ENCODE data around the gene HLA-DQB1.
"Not testable (repeated sequence)": the region's sequence is repeated elsewhere in the genome, so short reads cannot be mapped to it uniquely, and the experiment has no call there.

HLA-DQB1 gene

DNA sequence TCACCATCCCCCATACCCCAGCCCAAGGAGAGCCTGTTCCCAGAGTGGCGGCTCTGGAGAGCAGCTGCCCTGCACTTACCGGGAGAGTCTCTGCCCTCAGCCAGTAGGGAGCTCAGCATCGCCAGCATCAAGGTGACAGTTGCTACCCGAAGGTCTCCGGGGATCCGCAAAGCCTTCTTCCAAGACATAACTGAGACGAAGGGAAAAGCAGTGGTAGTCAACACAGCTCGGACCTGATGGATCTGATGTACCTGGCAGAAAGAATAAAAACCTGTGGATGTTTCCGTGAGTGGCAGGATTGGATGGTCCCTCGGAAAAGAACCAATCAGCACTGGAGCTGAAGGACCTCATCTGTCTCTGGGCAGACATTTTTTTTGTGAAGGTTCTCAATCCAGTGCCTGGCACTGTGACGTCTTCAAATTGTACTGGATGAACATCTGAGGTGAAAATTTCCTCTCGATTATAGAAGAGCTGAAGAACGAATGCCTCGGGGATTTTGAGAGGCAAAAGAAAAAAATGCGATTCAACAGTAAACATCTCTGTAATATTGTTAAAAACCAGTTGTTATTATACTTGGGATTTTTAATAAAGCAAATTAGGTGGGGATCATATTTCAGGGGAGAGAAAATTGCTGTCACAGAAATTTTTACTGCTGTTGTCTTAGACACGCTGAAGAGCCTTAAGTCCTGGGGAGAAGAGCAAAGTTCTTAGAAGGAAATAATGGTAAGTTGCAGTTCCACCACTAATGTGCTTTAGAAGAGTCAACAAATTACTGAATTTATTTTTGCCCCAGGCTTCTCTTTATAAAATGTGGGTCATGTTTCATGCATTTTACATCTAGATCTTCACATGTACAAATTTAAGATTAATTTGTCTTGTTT is at the start of gene HLA-DQB1:
Gene HLA-DQB1 (minus strand): TSS at position 238 of the 881 bp plus-strand sequence. CDS start 50 bp downstream, at position 188.
- DNase-seq (ENCODE audit: low spot score) = peak; percentile 43

GRCh38 chr6:32713241-32713640 is 46.8 kb upstream of the HLA-DQB1 start:
- DNase-seq (ENCODE audit: low spot score) = no peak

DNA sequence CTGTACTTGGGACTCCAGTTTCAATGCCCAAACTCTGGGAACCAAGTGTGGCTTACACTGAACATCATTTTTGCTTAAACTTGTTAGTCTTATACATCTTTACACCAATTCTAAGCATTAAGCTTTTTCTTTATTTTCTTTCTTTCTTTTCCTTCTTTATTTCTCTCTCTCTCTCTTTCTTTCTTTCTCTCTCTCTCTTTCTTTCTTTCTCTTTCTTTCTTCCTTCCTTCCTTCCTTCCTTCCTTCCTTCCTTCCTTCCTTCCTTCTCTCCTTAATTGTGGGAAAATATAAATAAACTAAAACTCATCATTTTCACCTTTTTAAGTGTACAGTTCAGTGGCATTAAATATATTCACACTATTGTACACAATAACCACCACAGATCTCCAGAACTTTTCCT is 43.2 kb upstream of the HLA-DQB1 start:
- DNase-seq (ENCODE audit: low spot score) = no peak

- not testable (repeated sequence) for DNase-seq (ENCODE audit: low spot score)
These were observed 38.7 kb upstream of the HLA-DQB1 start for GRCh38 chr6:32705164-32705563.

DNA sequence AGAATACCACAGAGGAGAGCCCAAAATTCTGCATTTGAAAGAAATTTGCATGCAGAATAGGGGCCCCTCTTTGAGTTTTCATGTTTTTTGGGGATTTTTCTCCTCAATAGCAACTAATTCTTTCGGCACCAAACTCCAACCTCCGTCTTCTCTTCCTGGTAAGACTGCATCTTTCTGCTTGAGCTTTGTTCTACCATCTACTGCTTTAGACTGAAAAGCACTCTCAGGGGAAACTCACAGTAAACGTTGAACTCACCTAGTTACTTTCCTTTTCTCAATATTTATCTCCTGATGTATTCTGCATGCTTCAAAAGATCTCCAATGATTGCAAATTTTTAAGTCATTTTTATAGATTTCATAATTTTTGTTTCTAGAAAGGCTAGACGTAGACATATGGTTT is 36.9 kb upstream of the HLA-DQB1 start:
- no peak for DNase-seq (ENCODE audit: low spot score)

GRCh38 chr6:32700391-32701040 is 34.1 kb upstream of the HLA-DQB1 start:
- peak; percentile 61 for DNase-seq (ENCODE audit: low spot score)

- no peak for DNase-seq (ENCODE audit: low spot score)
These were observed 30.6 kb upstream of the HLA-DQB1 start for GRCh38 chr6:32697031-32697430.

DNA sequence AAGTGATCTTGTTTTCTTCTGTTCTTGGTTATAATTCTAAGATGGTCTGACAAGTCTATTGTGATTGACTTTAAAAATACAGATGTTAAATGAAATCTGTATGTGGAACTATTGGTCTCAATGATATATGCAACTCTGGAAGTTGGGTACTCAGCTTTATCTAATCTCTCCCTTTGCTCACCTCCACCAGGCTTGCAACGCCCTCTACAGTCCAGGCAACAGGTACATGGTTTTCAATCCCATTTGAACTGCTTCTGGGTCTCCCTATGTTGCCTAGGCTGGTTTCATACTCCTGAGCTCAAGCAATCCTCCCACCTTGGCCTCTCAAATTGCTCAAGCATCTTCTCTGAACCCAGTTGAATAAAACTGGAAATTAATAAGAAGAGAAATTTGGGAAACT is 25.6 kb upstream of the HLA-DQB1 start:
- no peak for DNase-seq (ENCODE audit: low spot score)

GRCh38 chr6:32689531-32690501 is 23.4 kb upstream of the HLA-DQB1 start:
- DNase-seq (ENCODE audit: low spot score) = no peak

DNA sequence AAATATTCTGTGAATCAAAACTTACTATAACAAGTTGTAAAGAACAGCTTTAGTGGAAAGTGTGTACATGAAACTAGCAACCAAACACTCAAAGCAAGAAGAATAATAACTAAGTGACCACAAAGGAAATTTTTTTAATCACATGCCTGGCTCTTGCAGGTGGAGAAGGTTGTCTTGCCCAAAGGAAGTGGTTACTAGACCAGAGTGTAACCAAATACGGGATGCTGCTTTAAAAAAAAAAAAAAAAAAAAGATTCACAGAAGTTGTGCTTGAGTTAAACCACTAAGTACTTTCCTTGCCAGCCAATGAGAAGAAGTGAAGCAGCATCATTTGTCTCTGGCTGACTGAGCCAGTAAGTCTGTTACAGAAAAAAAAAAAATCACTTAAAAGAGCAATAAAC is 19.1 kb upstream of the HLA-DQB1 start:
- no peak for DNase-seq (ENCODE audit: low spot score)

DNA sequence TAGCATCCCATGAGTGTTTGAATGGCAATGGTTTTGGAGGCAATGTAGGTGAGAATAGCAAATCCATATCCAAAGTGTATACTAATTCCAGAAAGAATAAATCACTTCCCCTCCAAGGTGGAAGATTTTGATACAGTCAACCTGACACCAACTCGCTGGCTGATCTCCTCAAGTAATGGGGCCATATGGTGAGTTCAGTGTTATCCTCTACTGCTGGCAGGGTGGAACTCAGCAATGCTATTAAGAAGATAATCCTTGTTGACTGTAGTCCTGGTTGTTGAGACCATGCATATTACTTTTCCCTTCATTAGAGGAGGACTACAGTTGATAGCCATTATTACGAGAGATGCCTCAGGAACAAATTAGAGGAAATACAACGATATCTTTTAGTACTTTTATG is 17.8 kb upstream of the HLA-DQB1 start:
- no peak for DNase-seq (ENCODE audit: low spot score)

DNA sequence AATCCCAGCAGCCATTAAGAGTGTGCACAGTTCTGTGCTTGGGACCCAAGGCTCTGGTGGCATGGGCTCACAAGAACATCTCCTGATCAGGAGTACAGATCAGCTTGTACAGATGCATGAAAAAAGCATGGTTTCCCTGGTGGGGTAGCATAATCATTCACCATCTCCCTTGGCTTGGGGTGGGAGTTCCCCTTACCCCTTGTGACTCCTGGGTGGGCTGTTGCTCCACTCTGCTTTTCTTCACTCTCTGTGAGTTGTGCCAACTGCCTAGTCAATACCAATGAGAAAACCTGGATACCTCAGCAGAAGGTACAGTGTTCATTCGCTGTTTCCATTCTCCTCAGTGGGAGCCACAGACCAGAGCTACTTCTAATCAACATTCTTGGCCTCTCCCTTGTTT is 13.6 kb upstream of the HLA-DQB1 start:
- DNase-seq (ENCODE audit: low spot score) = no peak

- DNase-seq (ENCODE audit: low spot score) = no peak
These were observed 13.0 kb upstream of the HLA-DQB1 start for GRCh38 chr6:32679492-32679891.

DNA sequence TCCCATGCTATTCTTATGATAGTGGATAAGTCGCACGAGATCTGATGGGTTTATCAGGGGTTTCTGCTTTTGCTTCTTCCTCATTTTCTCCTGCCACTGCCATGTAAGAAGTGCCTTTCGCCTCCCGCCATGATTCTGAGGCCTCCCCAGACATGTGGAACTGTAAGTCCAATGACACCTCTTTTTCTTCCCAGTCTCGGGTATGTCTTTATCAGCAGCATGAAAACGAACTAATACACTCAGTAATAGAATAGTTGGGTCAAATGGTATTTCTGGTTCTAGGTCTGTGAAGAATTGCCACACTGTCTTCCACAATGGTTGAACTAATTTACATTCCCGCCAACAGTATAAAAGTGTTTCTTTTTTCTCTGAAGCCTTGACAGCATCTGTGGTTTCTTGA is 7.7 kb upstream of the HLA-DQB1 start:
- not testable (repeated sequence) for DNase-seq (ENCODE audit: low spot score)

DNA sequence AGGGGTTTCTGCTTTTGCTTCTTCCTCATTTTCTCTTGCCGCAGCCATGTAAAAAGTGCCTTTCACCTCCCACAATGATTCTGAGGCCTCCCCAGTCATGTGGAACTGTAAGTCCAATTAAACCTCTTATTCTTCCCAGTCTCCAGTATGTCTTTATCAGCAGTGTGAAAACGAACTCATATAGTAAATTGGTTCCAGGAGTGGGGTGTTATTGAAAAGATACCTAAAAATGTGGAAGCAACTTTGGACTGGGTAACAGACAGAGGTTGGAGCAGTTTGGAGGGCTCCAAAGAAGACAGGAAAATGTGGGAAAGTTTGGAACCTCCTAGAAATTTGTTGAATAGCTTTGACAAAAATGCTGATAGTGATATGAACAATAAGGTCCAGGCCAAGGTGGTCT is 5.5 kb upstream of the HLA-DQB1 start:
- not testable (repeated sequence) for DNase-seq (ENCODE audit: low spot score)

DNA sequence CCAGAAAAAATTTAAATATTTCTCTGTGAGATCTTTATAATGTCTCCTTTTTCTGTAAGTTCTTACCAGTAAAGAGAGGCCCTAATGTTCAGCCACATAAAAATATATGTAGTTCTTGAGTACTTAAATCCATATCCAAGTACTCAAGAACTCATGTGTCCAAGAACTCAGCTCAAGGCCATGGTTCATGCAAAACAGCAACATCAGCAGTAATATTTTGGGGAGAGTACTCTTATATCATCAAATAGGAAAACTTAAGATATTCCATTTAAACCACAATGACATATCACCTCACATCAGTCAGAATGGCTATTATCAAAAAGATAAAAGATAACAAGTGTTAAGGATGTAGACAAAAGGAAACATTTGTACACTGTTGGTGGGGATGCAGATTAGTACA is 3.4 kb upstream of the HLA-DQB1 start:
- DNase-seq (ENCODE audit: low spot score) = no peak

- no peak for DNase-seq (ENCODE audit: low spot score)
These were observed 2.8 kb upstream of the HLA-DQB1 start for GRCh38 chr6:32669240-32669639.

DNA sequence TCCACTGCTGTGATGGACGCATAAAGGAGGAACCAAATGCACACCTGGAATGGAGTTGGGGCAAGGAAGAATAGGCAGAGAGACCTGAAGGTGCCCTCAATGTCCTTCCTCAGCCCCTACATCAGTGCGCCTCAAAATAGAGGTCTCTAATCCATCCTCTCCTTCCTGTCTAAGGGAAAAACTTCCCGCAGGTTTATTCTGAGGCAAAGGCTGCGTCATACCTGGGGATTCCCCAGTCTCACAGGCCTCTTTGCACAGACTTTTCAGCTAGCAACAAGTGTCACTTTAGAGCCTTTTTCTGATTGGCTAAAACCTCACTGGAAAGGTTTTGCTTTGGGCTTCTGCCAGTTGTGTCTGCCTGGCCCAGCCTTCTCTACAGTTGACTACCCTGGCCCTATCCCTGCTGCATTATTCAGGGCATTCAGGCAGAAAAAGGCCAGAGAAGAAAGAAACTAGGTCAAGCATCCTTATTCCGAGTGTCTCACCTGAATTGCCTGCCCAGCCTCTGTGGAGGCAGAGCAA is 1.8 kb upstream of the HLA-DQB1 start:
- no peak for DNase-seq (ENCODE audit: low spot score)

DNA sequence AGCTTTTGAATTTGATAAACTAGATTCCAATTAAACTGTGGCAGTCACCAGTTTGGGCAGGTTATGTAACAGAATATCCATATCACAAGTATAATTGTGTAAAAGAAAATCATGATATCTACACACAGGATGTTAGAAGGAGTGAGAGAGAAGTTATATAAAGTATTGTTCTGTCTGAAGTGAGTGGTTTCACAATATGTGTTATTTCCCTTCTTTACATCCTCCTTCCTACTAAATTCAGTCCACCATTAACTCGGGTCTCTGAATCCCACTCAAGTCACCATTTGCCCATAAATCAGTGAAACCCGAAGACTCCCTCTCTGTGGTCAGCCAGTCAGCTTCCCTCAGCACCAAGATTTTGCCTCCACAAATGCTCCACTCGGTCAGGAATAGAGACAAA is 796 bp downstream of the HLA-DQB1 start:
- no peak for DNase-seq (ENCODE audit: low spot score)

GRCh38 chr6:32664827-32665362 is 1.6 kb downstream of the HLA-DQB1 start:
- DNase-seq (ENCODE audit: low spot score) = no peak

DNA sequence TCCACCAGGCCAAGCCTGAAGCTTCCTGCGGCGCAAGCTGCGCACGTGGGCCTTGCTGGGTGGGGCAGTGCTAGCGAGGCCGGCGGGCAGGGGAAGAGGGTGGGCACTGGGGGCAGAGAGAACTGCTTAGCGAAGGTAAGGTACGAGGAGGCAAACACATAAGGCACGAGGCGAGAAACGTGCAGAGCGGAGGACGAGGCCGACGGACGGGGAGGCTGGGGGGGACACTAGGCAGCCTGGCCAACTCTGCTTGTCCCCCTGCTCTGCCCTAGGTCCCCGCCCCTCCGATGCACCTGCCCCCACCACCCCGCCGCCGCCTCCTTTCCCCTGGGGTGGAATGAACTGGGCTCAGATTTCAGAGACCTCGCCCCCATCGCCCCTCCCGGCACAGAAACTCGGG is 2.1 kb downstream of the HLA-DQB1 start:
- no peak for DNase-seq (ENCODE audit: low spot score)

GRCh38 chr6:32662836-32663235 is 3.6 kb downstream of the HLA-DQB1 start:
- DNase-seq (ENCODE audit: low spot score) = no peak
